T-helper 22 cell (primary cell): ENCODE data around the gene MED17.
"Not testable (repeated sequence)": the region's sequence is repeated elsewhere in the genome, so short reads cannot be mapped to it uniquely, and the experiment has no call there.

Experiments
- DNase-seq: peaks from one replicate; pipeline ENCODE4 v3.0.0-alpha.2; 2020; ENCODE audit warnings: low read depth

MED17 gene, protein sequence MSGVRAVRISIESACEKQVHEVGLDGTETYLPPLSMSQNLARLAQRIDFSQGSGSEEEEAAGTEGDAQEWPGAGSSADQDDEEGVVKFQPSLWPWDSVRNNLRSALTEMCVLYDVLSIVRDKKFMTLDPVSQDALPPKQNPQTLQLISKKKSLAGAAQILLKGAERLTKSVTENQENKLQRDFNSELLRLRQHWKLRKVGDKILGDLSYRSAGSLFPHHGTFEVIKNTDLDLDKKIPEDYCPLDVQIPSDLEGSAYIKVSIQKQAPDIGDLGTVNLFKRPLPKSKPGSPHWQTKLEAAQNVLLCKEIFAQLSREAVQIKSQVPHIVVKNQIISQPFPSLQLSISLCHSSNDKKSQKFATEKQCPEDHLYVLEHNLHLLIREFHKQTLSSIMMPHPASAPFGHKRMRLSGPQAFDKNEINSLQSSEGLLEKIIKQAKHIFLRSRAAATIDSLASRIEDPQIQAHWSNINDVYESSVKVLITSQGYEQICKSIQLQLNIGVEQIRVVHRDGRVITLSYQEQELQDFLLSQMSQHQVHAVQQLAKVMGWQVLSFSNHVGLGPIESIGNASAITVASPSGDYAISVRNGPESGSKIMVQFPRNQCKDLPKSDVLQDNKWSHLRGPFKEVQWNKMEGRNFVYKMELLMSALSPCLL

DNA sequence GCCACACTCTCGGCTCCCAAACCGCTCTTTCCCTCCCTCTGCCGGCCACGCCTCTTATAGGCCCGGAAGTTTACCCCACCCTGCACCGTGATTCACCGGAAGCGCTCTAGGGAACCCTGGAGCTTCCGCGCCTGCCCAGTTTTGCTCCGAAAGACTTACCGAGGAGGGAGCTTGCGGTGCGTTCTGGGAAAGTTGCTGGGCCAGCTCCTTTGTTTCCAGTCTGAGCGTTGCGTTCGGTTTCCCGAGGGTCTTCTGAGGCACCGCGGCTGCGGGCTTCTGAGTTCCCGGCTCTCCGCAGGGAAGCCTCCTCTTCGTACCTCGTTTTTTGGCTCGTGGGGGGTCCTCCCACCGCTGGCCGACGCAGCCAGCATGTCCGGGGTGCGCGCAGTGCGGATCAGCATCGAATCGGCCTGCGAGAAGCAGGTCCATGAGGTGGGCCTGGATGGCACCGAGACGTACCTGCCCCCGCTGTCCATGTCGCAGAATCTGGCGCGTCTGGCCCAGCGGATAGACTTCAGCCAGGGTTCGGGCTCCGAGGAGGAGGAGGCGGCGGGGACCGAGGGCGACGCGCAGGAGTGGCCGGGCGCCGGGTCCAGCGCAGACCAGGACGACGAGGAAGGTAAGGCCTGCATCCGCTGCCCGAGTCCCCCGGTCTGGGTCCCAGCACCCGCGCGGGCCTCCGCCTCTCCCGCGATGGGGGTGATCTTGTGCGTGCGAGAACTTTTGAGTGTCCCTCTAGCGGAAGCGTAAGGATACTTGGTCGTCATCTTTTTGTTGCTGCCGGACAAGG is at the start of gene MED17:
Gene MED17 (plus strand): TSS at position 138 of the 790 bp plus-strand sequence. CDS start 232 bp downstream, at position 370.
- peak; percentile 83 for DNase-seq

DNA sequence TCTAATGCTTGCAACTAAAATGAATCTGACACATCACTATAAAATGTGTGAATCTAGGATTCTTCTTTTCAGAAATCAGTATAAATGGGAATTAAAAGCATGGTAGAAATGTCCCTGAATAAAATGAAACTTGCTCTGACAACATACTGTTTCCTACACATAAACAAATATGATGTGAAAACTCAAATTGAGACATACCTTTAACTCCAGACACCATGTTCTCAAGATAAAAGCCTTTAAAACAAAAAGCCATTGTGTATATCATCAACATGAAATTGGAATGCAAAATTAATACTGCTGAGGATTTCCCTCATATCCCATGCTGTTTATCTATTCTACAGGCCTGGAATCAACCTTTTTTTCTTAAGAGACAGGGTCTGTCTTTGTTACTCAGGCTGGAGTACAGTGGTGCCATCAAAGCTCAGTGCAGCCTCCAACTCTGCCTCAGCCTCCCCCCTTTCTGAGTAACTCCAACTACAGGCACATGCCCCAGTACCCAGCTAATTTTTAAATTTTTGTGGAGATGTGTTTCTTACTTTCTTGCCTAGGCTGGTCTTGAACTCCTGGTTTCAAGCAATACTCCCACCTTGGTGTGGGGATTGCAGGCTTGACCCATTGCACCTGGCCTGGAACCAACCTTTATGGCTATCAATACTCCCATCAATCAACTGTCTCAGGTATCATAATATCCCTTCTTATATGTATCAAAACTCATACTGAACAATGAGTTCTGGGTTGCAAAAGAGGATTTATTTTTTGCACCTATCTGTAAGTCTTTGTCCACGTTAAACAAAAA is 49.5 kb upstream of the MED17 start:
- no peak for DNase-seq

DNA sequence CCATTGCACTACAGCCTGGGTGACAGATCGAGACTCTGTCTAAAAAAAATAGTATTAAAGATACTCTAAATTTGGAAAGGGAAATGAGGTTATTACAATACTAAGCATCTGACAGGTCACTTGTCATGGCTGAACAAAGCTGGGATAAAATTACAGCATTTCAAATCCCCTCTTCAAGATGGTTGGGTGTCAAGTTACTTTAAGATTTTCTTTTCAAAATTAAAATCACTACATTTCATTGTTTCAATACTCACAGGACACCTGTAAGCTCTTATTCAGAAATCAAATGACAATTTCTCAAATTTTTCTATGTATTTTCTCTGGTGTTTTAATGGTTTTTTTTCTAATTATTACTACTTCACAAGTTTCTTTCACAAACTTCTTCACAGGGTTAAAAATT is 48.5 kb upstream of the MED17 start:
- DNase-seq, result no peak

DNA sequence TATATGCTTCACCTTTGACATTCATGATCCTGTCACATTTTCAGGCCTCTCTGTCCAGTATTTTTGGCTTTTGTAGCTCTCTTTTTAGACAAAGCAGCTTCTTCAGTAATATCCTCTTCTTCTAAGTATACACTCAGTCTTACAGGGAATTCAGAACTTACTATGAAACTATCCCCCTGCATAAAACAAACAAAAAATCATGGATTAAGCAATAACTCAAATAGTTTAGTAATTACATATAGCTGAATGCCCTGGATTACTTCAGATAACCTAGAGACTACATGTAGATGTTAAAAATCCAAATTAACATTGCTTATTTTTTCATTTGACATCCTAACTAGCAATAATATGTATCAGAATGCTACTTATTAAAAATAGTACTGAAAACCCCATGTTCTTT is 48.0 kb upstream of the MED17 start:
- DNase-seq, result no peak

DNA sequence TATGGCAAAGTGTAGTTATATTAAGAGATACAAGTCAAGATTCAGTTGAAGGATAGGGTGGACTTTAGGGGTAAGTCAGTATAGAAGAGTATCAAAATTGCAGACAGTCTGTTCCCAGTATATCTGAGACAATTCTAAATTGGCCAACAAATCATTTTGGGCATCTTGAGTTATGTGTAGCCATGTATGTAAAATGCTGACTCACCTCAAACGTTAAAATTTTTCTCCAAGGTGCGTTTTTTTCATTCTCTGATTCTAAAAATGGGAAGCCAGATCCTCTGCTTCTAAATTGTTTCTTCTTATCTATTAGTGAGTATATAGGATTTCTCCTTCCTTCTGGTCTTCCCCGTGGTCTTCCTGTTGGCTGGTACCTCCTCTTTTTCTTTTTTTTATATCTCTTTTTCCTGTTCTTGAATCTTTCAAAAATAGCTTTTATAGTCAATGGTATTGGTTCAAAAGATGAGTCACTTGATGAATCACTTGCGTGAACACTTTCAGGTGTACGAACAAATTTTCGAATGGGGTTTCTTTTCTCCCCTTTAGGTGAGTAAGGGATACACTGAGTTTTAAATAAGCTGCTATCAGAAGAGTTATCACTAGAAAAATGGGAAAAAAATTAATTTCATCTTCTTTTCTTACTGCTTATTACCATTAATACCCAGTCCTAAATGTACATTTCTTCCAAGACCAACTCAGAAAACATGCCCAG is 46.0 kb upstream of the MED17 start:
- no peak for DNase-seq

DNA sequence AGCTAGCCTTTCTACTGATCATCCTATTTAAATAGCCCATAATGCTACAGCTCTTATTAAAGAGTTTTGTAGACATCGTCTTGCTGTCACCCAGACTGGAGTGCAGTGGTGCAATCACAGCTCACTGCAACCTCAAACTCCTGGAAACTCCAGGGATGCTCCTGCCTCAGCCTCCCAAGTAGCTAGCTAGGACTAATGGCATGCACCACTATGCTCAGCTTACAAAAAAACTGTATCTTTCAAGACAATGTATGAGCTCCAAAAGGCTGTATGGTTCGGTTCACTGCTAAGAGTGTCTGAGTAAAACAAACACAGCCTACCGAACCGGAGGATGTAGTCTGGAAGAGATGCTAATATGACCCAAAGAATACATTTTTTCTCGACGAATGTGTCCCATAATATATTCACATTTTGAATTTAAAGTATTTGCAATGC is 45.4 kb upstream of the MED17 start:
- DNase-seq, result no peak

DNA sequence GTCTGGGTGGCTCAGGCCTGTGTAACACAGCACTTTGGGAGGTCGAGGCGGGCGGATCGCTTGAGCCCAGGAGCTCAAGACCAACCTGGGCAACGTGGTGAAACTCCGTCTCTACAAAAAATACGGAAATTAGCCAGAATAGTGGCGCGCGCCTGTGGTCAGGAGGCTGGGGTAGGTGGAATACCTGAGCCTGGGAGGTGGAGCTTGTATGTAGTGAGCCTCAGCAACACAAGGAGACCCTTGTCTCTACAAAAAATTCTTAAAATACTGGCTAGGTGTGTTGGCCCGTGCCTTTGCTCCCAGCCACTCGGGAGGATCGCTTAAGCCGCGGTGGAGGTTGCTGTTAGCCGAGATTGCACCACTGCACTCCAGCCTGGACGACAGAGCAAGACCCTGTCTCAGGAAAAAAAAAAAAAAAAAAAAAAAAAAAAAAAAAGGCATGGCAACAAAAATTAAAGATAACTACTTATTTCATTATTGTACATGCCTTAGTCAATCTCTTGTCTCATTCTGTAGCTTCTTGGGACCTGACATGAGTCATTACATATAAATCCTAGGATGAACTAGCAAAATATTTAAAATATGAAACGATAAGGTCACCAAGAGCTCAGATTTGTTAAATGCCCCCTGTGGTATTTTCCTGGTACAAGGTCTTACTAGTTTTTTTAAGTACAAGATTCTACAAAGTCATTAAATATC is 43.9 kb upstream of the MED17 start:
- peak; percentile 27 for DNase-seq

DNA sequence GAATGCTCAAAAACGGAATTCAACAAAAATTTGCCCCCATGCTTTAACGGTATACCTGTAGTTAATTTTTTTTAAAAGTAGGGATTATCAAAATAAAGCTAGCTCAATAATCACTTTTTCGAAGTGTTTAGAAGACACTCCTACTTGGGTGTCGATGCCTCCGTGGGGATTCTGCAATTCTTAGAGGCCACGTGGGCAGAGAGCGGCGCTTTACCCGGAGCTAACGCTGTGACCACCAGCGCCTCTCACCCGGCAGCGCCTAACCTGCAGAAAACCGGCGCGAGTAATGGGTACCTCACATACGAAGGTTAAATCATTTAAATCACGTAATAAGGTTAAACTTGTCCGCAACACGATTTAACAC is 43.4 kb upstream of the MED17 start:
- DNase-seq, result peak; percentile 23

DNA sequence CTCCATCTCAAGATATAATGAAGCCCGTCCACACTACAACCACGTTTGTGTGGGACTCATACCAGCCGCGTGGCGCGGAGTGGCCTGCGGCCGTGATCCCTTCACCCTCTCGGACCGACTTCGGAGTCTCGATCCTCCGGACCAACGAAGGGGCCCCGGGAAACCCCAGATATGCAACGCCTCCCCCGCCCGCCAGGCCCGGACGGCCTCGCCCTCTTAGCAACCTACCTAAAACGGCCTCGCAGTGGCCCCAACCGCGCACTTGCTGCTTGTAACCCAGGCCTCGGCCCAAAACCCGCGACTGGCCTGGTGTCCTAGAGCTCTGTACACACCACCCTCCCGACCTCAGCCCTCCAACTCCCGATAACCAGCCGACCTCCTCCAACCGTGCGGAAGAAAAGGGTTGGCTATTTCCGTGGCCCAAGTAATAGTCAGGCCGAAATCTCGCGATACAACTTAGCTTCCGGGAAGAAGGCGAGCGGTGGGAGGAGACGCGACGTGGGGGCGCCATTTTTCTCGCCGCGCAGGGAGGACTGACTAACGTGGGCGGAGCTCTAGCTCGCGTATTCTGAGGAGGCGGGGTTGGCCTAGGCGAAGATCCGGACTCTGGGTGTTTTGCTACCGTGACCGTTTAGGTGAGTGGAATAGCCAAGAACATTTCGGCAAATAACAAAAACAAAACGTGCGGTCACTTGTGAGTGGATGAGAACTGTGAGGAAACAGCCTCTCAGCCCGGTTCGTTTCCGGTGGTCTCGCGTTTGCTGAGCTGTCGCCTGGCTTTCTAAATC is 42.8 kb upstream of the MED17 start, which contains the start of the genes C11orf54 and TAF1D:
Gene C11orf54 (plus strand): TSS at position 579 of the 788 bp plus-strand sequence. CDS start 5,722 bp downstream, outside the sequence.
Gene TAF1D (minus strand): TSS at position 402 of the 788 bp plus-strand sequence. CDS start 2,191 bp downstream, outside the sequence.
- DNase-seq, result peak; percentile 96

DNA sequence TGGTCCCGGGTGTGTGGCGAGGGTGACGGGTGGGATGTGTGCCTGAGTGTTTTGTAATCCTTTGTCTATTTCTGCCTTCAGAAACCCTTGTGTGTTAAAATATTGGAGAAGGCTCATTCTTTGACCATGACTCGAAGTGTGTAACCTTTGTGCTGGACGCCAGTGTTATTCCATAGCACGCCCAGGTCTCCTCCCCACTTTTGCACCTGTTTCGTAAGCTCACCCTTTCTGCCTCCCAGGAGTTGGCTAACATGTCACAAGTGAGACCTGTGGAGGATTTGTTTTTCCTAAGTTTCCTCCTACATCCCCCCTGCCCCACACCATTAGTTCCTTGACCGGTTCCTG is 42.2 kb upstream of the MED17 start:
- no peak for DNase-seq

DNA sequence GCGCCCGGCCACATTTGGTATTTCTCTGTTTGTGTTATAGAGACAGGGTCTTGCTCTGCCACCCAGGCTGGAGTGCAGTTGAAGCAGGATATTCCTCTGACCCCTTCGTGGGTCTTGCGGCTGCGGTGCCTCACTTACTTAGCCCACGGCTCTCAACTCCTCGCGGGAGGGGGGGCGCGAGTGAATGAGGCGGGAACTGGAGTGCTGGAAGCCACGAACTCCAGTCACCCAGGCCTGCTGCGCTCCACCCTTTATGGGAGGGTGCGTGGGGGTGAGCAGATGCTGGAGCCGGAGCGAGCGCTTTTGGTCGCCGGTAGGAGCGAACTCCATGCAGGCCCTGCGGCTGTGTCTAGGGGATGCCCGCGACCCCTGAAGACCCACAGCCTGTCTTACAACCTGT is 40.8 kb upstream of the MED17 start:
- no peak for DNase-seq

DNA sequence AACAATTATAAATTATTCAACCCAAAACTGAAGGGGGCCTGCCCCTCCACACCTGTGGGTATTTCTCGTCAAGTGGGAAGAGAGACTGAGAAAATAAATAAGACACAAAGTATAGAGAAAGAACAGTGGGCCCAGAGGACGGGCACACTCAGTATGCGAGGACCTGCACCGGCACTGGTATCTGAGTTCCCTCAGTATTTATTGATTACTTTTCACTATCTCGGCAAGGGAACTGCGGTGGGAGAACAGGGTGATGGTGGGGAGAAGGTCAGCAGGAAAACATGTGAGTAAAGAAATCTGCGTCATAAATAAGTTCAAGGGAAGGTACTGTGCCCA is 39.4 kb upstream of the MED17 start:
- no peak for DNase-seq

DNA sequence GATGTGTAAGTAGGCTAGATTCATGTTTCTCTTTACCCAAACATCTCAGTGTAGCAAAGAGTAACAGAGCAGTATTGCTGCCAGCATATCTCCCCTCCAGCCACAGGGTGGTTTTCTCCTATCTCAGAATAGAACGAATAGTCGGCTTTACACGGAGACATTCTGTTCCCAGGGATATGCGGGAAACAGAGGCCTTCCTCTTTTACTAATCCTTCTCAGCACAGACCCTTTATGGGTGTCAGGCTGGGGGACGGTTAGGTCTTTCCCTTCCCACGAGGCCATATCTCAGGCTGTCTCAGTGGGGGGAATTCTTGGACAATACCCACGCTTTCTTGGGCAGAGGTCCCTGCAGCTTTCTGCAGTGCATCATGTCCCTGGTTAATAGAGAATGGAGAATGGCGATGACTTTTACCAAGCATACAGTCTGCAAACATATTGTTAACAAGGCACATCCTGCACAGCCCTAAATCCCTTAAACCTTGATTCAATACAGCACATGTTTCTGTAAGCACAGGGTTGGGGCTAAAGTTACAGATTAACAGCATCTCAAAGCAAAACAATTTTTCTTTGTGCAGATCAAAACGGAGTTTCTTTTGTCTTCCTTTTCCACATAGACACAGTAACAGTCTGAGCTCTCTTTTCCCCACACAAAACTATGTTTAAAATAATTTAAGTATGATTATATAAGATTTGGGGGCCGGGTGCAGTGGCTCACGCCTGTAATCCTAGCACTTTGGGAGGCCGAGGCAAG is 38.9 kb upstream of the MED17 start:
- DNase-seq, result not testable (repeated sequence)

DNA sequence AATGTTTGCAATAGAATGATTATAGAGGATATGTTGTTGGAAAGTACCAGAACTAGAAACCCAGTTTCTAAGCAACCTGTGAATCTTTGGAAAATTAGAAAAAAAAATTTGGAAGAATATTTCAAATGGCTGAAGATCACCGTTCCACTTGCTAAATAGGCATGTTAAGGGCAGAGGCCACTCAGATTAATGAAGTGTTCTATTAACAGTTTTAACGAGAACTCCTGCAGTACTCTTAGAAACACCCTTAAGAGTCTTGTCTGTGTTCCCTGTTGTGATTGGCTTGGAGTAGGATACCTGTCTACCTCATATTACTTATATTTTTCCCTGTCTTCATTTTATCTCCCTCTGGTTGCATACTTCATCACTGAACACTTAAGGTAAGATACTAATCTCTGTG is 38.0 kb upstream of the MED17 start:
- DNase-seq, result no peak

DNA sequence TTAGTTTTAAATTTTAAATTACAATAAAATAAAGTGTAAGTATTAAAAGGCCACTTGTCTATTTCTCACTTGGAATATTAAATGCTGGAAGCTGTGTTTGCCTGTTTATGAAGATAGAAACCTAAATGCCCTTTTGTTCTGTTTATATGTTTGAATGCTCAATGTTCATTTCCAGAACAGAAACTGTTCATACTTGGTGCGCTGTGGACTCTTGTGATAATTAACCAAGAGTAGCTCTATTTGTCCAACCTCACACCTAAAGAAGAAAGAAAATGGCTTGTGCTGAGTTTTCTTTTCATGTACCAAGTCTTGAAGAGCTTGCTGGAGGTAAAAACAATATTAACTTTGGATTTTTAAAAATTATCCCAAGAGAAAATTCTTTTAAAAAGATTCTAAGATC is 37.0 kb upstream of the MED17 start:
- DNase-seq, result no peak

DNA sequence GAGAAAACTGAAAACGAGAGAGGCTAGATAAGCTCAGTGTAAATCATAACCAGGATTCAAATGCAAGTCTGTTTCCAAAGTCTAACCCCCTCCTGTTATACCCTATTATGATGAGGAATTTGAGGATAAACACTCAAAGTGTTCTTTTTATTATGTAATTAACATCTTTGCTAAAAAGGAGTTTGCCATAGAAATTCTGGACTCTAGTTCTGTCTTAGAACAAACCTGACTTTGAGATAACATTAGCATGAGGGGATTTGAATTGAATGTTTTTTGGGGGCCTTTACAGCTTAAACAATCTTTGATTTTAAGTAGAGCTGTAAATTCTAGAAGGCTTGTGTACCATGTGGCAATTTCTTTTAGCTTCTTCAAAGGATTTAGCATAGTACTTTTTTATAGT is 33.1 kb upstream of the MED17 start:
- DNase-seq, result no peak

DNA sequence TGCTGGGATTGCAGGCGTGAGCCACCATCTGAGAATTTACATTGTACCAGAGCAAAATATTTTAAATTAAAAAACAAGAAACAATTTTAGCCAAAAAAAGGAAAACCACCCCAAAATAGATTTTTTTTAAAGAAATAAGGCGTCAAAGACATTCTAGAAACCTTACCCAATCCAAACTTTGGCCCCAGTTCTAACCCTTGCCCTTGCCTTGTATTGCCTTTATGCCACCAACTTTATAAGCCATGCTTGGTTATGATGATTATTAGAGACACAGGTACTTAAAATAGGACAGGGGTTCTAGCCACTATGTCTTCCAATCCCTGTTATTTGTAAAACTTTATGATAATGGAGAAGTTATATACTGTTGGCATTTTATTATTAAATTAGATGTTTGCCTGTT is 30.8 kb upstream of the MED17 start:
- DNase-seq, result no peak

DNA sequence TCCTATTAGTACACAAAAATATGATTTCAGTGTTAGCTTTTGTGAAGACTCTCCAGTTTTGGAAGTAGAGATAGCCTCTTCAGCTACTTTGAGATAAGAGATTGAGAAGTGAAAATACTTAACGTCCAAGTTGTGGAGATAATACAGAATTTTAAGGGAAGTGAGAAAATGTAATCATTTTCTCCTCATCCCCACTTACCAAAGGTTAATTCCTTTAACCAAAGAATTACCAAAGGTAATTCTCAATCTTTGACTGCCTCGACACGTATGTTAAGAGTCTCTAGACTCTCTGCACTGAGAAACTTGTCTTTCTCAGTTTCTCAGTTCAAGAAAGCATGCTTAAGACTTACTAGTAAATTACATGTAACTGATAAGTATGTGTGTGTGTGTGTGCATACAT is 27.3 kb upstream of the MED17 start:
- no peak for DNase-seq

DNA sequence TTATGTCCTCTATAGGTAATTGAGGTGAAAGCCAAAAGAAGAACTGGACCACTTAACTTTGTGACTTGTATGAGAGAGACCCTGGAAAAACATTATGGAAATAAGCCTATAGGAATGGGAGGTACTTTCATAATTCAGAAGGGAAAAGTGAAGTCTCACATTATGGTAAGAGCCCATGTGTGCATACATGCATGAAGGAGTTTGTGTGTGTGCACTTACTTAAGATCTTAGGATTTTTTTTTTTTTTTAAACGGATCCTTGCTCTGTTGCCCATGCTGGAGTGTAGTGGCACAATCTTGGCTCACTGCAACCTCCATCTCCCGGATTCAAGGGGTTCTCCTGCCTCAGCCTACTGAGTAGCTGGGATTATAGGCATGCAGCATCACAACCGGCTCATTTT is 26.8 kb upstream of the MED17 start:
- no peak for DNase-seq
